GM12872 (cell line): ENCODE measurements around the gene PEX5L.

Experiments used
- CTCF ChIP-seq: IDR thresholded peaks from 3 replicates; pipeline ENCODE4 v1.5.1; 2011; ENCODE audit warnings: low read depth, mild to moderate bottlenecking, low read length, moderate library complexity; ENCODE audit not compliant: insufficient read depth

The PEX5L gene

DNA sequence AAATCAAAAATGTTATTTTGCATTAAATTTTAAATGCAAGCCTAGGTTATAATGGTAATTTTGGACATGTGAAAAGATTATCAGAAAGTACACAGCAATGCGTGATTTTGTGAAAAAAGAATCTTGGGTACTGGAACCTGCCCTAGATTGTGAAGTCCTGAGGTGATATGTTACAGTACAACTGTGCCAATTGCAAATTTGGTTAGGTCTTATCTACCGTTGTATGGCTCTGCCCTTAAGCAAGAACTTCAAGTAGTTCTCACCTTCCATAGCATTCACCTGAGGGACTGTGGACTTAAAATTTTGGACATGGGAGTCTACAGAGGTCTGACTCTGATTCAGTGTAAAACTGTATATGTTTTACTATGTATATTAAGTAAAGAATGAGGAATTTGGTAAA lies 140.2 kb downstream of the PEX5L start:
- TF ChIP-seq CTCF = no peak

- TF ChIP-seq CTCF = no peak
Measured at GRCh38 chr3:179895330-179895729, 141.4 kb downstream of the PEX5L start.

DNA sequence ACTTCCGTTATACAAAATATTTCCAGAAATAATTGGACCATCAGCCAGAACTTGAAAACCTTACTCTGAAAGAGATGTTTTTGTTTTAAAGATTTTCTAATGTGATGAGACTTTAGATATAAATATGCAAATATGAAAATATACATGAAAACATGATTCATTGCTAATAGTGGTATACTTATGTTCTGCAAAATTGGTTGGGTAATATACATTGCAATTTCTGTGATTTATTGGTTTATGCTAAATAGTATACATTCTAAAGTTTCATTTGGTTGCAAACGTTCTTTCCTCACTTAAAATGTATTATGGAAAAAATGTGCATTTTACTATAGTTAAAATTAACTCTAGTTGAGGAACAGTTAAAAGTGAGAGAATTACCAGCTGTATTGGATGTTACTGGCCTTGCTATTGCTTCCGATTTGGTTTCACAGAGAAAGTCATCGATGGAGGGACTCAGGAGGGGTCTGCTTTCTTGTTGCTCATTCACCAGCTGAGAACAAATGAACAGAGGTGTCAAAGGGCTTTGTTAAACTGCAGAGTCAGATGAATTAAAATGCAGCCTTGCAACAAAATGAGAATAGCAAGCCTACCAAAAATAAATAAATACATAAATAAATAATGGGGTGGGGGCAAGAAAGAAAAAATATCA lies 149.3 kb downstream of the PEX5L start:
- no peak for TF ChIP-seq CTCF

GRCh38 chr3:179885950-179886349 lies 150.8 kb downstream of the PEX5L start:
- no peak for TF ChIP-seq CTCF

GRCh38 chr3:179884136-179884535 lies 152.6 kb downstream of the PEX5L start:
- TF ChIP-seq CTCF = no peak

DNA sequence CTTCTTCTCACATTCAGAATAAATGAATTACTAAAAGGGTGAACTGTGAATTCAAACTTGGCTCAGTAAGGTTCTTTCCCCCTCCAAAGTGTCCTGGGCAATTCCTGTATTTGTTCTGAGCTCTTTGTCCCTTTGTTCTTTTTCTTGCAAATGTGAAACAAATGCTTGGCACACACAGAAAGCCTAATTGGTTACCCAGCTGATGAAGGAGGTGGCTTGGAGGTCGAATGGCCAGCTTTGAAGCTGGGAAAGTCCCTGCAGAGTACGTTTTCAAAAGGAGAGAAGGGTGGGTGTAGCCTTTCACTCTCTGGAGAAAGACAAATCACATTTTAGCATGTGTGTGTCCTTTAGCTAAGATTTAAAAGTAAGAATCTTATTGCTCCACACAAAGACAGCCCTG lies 154.4 kb downstream of the PEX5L start:
- TF ChIP-seq CTCF = no peak

- TF ChIP-seq CTCF = no peak
Measured at GRCh38 chr3:179881791-179882190, 154.9 kb downstream of the PEX5L start.
